ENCODE measurements around the gene TUBG2. TPM values are rescaled to one million over a fixed set of nuclear protein-coding genes. Genes with fewer than 3 reads are reported as not detected.

TUBG2 gene
- total RNA-seq, 1 experiment from 2014 or later, result 26.7 TPM

DNA sequence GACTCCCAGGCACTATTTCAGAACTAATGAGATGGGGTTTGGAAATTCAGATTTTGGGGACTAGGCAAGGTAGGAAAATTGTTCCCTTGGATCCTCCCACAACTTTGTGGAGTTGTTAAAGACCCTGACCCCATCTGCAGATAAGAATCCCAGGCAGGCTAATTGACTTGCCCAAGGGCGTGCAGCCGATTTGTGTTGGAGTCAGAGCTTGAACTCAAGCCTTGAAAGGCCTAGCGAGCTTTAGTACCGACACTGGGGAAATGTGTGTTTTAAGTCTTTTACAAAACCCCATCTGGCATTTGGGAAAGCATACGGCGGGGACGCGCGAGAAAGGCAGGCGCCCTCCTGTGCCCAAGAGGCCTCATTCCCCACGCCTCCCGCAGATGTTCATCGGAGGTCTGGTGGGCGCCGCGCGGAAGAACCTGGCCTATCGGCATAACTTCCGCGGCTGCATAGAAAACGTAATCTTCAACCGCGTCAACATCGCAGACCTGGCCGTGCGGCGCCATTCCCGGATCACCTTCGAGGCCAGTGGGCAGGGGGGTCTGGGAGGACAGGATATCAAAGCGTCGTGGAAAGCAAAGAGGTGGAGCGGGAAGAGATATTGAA is 27.5 kb downstream of the TUBG2 start:
- ATAC-seq (no peak), DNase-seq (ENCODE audit: low spot score) (no peak)
- peak overlapping the region; percentile 82 for H3K27ac Mint-ChIP-seq
- TF ChIP-seq ZBTB21 (CRISPR knock-in tag; IDR thresholded peaks at IDR 0.05; ENCODE audit: borderline replicate concordance), result no peak
- TF ChIP-seq AFF4 (CRISPR knock-in tag; IDR thresholded peaks at IDR 0.05; ENCODE audit: borderline replicate concordance), result no peak
- TF ChIP-seq, protein P1, sequence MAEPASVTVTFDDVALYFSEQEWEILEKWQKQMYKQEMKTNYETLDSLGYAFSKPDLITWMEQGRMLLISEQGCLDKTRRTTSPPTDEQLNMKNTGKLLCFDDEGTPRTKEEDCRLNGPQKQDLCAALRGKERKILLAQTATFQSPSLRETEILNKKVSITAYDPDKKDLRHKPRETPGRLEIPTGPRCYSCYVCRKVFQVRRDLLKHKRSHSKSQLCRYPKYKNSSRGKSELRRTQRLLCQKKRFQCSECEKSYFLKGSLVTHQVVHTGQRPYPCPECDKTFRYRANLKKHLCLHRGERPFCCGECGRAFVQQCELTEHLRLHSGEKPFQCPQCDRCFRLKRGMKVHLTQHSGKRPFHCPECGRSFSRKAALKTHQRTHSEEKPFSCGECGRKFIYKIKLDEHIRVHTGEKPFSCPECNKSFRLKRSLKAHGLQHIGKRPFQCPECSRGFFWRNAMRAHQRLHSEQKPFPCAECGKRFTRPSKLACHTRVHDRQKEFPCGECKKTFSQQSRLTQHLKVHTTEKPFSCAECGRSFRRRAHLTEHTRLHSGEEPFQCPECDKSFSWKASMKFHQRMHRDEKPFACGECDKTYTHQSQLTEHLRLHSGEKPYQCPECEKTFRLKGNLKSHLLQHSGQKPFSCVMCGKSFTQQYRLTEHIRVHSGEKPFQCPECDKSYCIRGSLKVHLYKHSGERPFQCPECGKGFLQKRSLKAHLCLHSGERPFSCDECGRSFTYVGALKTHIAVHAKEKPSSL (CRISPR knock-in tag; conservative IDR thresholded peaks at IDR 0.05), result no peak
- TF ChIP-seq, protein P2, sequence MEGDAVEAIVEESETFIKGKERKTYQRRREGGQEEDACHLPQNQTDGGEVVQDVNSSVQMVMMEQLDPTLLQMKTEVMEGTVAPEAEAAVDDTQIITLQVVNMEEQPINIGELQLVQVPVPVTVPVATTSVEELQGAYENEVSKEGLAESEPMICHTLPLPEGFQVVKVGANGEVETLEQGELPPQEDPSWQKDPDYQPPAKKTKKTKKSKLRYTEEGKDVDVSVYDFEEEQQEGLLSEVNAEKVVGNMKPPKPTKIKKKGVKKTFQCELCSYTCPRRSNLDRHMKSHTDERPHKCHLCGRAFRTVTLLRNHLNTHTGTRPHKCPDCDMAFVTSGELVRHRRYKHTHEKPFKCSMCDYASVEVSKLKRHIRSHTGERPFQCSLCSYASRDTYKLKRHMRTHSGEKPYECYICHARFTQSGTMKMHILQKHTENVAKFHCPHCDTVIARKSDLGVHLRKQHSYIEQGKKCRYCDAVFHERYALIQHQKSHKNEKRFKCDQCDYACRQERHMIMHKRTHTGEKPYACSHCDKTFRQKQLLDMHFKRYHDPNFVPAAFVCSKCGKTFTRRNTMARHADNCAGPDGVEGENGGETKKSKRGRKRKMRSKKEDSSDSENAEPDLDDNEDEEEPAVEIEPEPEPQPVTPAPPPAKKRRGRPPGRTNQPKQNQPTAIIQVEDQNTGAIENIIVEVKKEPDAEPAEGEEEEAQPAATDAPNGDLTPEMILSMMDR (IDR thresholded peaks at IDR 0.05), result no peak
- TF ChIP-seq ETV6 (CRISPR knock-in tag; IDR thresholded peaks at IDR 0.05), result no peak
- TF ChIP-seq ERG (CRISPR knock-in tag; IDR thresholded peaks at IDR 0.05), result no peak
- no peak for TF ChIP-seq FOXK1 (CRISPR knock-in tag; IDR thresholded peaks at IDR 0.05)
- TF ChIP-seq, protein P3, sequence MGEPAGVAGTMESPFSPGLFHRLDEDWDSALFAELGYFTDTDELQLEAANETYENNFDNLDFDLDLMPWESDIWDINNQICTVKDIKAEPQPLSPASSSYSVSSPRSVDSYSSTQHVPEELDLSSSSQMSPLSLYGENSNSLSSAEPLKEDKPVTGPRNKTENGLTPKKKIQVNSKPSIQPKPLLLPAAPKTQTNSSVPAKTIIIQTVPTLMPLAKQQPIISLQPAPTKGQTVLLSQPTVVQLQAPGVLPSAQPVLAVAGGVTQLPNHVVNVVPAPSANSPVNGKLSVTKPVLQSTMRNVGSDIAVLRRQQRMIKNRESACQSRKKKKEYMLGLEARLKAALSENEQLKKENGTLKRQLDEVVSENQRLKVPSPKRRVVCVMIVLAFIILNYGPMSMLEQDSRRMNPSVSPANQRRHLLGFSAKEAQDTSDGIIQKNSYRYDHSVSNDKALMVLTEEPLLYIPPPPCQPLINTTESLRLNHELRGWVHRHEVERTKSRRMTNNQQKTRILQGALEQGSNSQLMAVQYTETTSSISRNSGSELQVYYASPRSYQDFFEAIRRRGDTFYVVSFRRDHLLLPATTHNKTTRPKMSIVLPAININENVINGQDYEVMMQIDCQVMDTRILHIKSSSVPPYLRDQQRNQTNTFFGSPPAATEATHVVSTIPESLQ (CRISPR knock-in tag; IDR thresholded peaks at IDR 0.05), result no peak
- no peak for TF ChIP-seq GABPB1 (CRISPR knock-in tag; IDR thresholded peaks at IDR 0.05)
- no peak for TF ChIP-seq E2F1 (CRISPR knock-in tag; IDR thresholded peaks at IDR 0.05)
- TF ChIP-seq, protein P4, sequence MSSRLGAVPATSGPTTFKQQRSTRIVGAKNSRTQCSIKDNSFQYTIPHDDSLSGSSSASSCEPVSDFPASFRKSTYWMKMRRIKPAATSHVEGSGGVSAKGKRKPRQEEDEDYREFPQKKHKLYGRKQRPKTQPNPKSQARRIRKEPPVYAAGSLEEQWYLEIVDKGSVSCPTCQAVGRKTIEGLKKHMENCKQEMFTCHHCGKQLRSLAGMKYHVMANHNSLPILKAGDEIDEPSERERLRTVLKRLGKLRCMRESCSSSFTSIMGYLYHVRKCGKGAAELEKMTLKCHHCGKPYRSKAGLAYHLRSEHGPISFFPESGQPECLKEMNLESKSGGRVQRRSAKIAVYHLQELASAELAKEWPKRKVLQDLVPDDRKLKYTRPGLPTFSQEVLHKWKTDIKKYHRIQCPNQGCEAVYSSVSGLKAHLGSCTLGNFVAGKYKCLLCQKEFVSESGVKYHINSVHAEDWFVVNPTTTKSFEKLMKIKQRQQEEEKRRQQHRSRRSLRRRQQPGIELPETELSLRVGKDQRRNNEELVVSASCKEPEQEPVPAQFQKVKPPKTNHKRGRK (CRISPR knock-in tag; IDR thresholded peaks at IDR 0.05; ENCODE audit: borderline replicate concordance), result no peak
- no peak for TF ChIP-seq NFATC4 (CRISPR knock-in tag; IDR thresholded peaks at IDR 0.05)
- TF ChIP-seq ARID4B (CRISPR knock-in tag; IDR thresholded peaks at IDR 0.05; ENCODE audit: borderline replicate concordance), result no peak

More for the DNA sequence above, 27.5 kb downstream of the TUBG2 start:
- Mint-ChIP-seq H3K4me1 (peaks cover 27% of the 10 kb centered on the region), H3K4me3 (no peak overlapping the region), H3K27me3 (ENCODE audit: low read depth) (peaks cover 15% of the 10 kb centered on the region), H3K36me3 (peaks cover 14% of the 10 kb centered on the region; the same call in 1 of the 2 replicates), H3K9me3 (no peaks in the 10 kb centered on the region)
- ChIA-PET POLR2A (interaction anchor here (0.5 to 0.7 kb wide), 3 partner anchors 13 to 328 kb away, joined by 3 read pairs; no protein-coding TSS in a partner anchor), CTCF (interaction anchor here (1.9 kb wide), 1 partner anchor 77 kb away, joined by 5 read pairs; no protein-coding TSS in a partner anchor)

All from WTC11 (cell line).